Stomach (tissue), 9 donors: ENCODE measurements around the gene MMP25. TPM values are rescaled to one million over a fixed set of nuclear protein-coding genes. Genes with fewer than 3 reads are reported as not detected.
"Not testable (repeated sequence)": the region's sequence is repeated elsewhere in the genome, so short reads cannot be mapped to it uniquely, and the experiment has no call there.

Source experiments
- DNase-seq, 2 donors: peaks; one replicate each; pipeline versions ENCODE4 v3.0.0 to v3.0.0-alpha.2; 2013 to 2019
- H3K27ac ChIP-seq, 5 donors: fragments of 200-600 bp in 4 of 5; sonication (generic) in 4 of 5; one replicate each; pipeline ENCODE4 v1.5.1; 2013 to 2019; ENCODE audit warnings: mild to moderate bottlenecking in 1 of 5, moderate library complexity in 1 of 5
- H3K27me3 ChIP-seq, 3 donors: fragments of 200-600 bp; sonication (generic); one replicate each; pipeline ENCODE4 v1.5.1; 2017 to 2019; ENCODE audit warnings: mixed run types in 1 of 3
- H3K36me3 ChIP-seq, 4 donors: fragments of 200-600 bp; sonication (generic); 1 replicate in 3 of 4; 2 replicates in 1 of 4; pipeline ENCODE4 v1.5.1; 2016 to 2019
- H3K4me1 ChIP-seq, 4 donors: fragments of 200-600 bp; sonication (generic); one replicate each; pipeline ENCODE4 v1.5.1; 2016 to 2019
- H3K4me3 ChIP-seq, 4 donors: fragments of 200-600 bp; sonication (generic) in 3 of 4; one replicate each; pipeline ENCODE4 v1.5.1; 2016 to 2019; ENCODE audit warnings: mild to moderate bottlenecking in 1 of 4
- H3K9me3 ChIP-seq, 4 donors: fragments of 200-600 bp; sonication (generic); one replicate each; pipeline ENCODE4 v1.5.1; 2016 to 2019
- CTCF ChIP-seq, 7 experiments: fragments of 450-650 bp in 4 of 7; fragments of 200-600 bp in 3 of 7; sonication (generic) in 3 of 7; IDR thresholded peaks; one replicate each; pipeline ENCODE4 v1.5.1; 2016 to 2019; ENCODE audit warnings: antibody characterized with exemption in 7 of 7, control low read depth in 2 of 7, mild to moderate bottlenecking in 1 of 7
- EP300 ChIP-seq: sonication (generic); formaldehyde crosslinking; IDR thresholded peaks from one replicate; pipeline ENCODE4 v1.6.1; 2017; ENCODE audit warnings: antibody characterized with exemption
- POLR2A ChIP-seq, 4 donors: fragments of 450-650 bp; IDR thresholded peaks; one replicate each; pipeline ENCODE4 v1.6.1; 2016; ENCODE audit warnings: antibody characterized with exemption in 4 of 4, control low read depth in 2 of 4, mild to moderate bottlenecking in 1 of 4, moderate library complexity in 1 of 4
- POLR2AphosphoS5 ChIP-seq, 3 donors: sonication (generic); formaldehyde crosslinking; IDR thresholded peaks; one replicate each; pipeline ENCODE4 v1.6.1; 2016; ENCODE audit warnings: antibody characterized with exemption in 3 of 3
- WGBS, 5 donors: extraction: QIAGEN DNeasy Blood & Tissue Kit in 3 of 5; methylation state at CpG; one replicate each; pipeline versions ENCODE4 v1.1.5 to v1.1.7; 2013 to 2018; 5-methylcytosine and 5-hydroxymethylcytosine counted together
- intact Hi-C: fragments of 100-400 bp; cut with DNase I; formaldehyde crosslinking; loops from one replicate; pipeline ENCODE4 v1.15.1; 2023; ENCODE audit warnings: low total_unique reads
- polyA plus RNA-seq, 3 donors: library from polyadenylated mRNA; stranded (reverse); fragments of 200-250 nt; gene quantifications; one replicate each; pipeline ENCODE4 v1.2.3, GENCODE V29; 2013
- total RNA-seq, 5 donors: library from RNA; depleted of rRNA; stranded (reverse); fragments of >200 nt; gene quantifications; one replicate each; pipeline versions ENCODE4 v1.1.0 to v1.2.3, GENCODE V29; 2014 to 2016
- donor health status: healthy with polysubstance abuse.
- donor health status: Bipolar disorder and iron deficiency.
- donor health status: healthy.

Gene MMP25
- total and polyA plus RNA-seq, 8 donors, result 0.48 to 2.9 (median 1.1) TPM; not detected in 3

- 84 to 89% (median 89%) methylated on average over 17 of the region's 17 CpGs for WGBS, 5 donors
These were observed 33.7 kb downstream of the MMP25 start for GRCh38 chr16:3080024-3080423.

GRCh38 chr16:3081957-3082356, 35.6 kb downstream of the MMP25 start:
- H3K4me1 ChIP-seq, H3K4me3 ChIP-seq, H3K27ac ChIP-seq, intact Hi-C loops, H3K36me3 ChIP-seq, DNase-seq, H3K9me3 ChIP-seq, H3K27me3 ChIP-seq: not testable (repeated sequence)
- 83 to 88% (median 86%) methylated on average over 13 of the region's 13 CpGs for WGBS, 5 donors

More at GRCh38 chr16:3080024-3080423, 33.7 kb downstream of the MMP25 start:
- H3K4me1 ChIP-seq, result peaks cover 0 to 9% (median 7%) of the 10 kb centered on the region in 4 donors
- no peaks in the 10 kb centered on the region for H3K9me3 ChIP-seq
- intact Hi-C loops, result no loop called here
- no peak overlapping the region for H3K27ac ChIP-seq
- H3K4me3 ChIP-seq, result no peak overlapping the region
- no peak for TF ChIP-seq POLR2AphosphoS5 (IDR thresholded peaks at IDR 0.05)
- TF ChIP-seq EP300, result no peak
- no peak for TF ChIP-seq POLR2A (IDR thresholded peaks at IDR 0.05)
- no peak for TF ChIP-seq CTCF (IDR thresholded peaks at IDR 0.05)
- peaks cover 0 to under 1% (median 0%) of the 10 kb centered on the region in 3 donors for H3K27me3 ChIP-seq
- no peak for DNase-seq
- no peaks in the 10 kb centered on the region for H3K36me3 ChIP-seq

GRCh38 chr16:3083408-3083807, 37.0 kb downstream of the MMP25 start:
- DNase-seq, H3K27me3 ChIP-seq, H3K27ac ChIP-seq, intact Hi-C loops, H3K4me3 ChIP-seq, H3K9me3 ChIP-seq, H3K36me3 ChIP-seq: not testable (repeated sequence)
- peaks cover 0 to 24% (median 7%) of the 10 kb centered on the region in 4 donors for H3K4me1 ChIP-seq
- WGBS, 5 donors, result 89 to 95% (median 93%) methylated on average over 6 to 8 of the region's 8 CpGs

- no peak overlapping the region for H3K4me3 ChIP-seq
These were observed 38.1 kb downstream of the MMP25 start for GRCh38 chr16:3084491-3084890.

GRCh38 chr16:3084969-3085670, 38.8 kb downstream of the MMP25 start:
- Histone ChIP-seq H3K4me1 (peaks cover 0 to 25% (median 7%) of the 10 kb centered on the region in 4 donors), H3K36me3 (no peaks in the 10 kb centered on the region), H3K27me3 (peaks cover 0 to 7% (median 0%) of the 10 kb centered on the region in 3 donors), H3K4me3 (no peak overlapping the region), H3K27ac (no peak overlapping the region), H3K9me3 (no peaks in the 10 kb centered on the region)
- TF ChIP-seq POLR2A (IDR thresholded peaks at IDR 0.05) (no peak), EP300 (no peak), CTCF (IDR thresholded peaks at IDR 0.05) (no peak), POLR2AphosphoS5 (IDR thresholded peaks at IDR 0.05) (no peak)
- DNase-seq, result no peak
- intact Hi-C loops, result no loop called here
- 75 to 83% (median 78%) methylated on average over 7 of the region's 7 CpGs for WGBS, 5 donors

More at GRCh38 chr16:3084491-3084890, 38.1 kb downstream of the MMP25 start:
- Histone ChIP-seq H3K27ac (no peak overlapping the region), H3K4me1 (peaks cover 0 to 25% (median 7%) of the 10 kb centered on the region in 4 donors), H3K36me3 (no peaks in the 10 kb centered on the region), H3K9me3 (no peaks in the 10 kb centered on the region), H3K27me3 (peaks cover 0 to 7% (median 0%) of the 10 kb centered on the region in 3 donors)
- intact Hi-C loops, result no loop called here
- DNase-seq, result no peak
- TF ChIP-seq EP300, result no peak
- no peak for TF ChIP-seq CTCF (IDR thresholded peaks at IDR 0.05)
- TF ChIP-seq POLR2AphosphoS5 (IDR thresholded peaks at IDR 0.05), result no peak
- no peak for TF ChIP-seq POLR2A (IDR thresholded peaks at IDR 0.05)
- 85 to 96% (median 90%) methylated on average over 1 of the region's 1 CpG for WGBS, 5 donors
